HT1080 (cell line): ENCODE measurements around the gene FTO. TPM values are rescaled to one million over a fixed set of nuclear protein-coding genes. Genes with fewer than 3 reads are reported as not detected.

Experiments used
- DNase-seq: peaks from one replicate; pipeline ENCODE4 v3.0.0-alpha.2; 2015; ENCODE audit warnings: low read depth
- total RNA-seq: library from RNA; depleted of rRNA; stranded (reverse); fragments of >200 nt; shearing (Covaris generic); gene quantifications from 2 replicates; pipeline ENCODE4 v1.2.3, GENCODE V29; 2014

FTO gene
- total RNA-seq, 1 experiment from 2014 or later = 46.7 TPM

- DNase-seq = no peak
Observed at GRCh38 chr16:54070789-54071343, 366.9 kb downstream of the FTO start.

GRCh38 chr16:54071514-54071913 is 367.6 kb downstream of the FTO start:
- DNase-seq = no peak

GRCh38 chr16:54072237-54072636 is 368.3 kb downstream of the FTO start:
- no peak for DNase-seq

GRCh38 chr16:54073356-54073755 is 369.4 kb downstream of the FTO start:
- no peak for DNase-seq

GRCh38 chr16:54075446-54075845 is 371.5 kb downstream of the FTO start:
- no peak for DNase-seq

- DNase-seq = no peak
Observed at GRCh38 chr16:54076006-54076504, 372.1 kb downstream of the FTO start.

GRCh38 chr16:54077050-54077821 is 373.3 kb downstream of the FTO start:
- peak; percentile 89 for DNase-seq

- DNase-seq = peak; percentile 97
Observed at GRCh38 chr16:54080524-54081008, 376.6 kb downstream of the FTO start.

- DNase-seq = no peak
Observed at GRCh38 chr16:54086791-54087190, 382.8 kb downstream of the FTO start.

GRCh38 chr16:54090602-54091001 is 386.6 kb downstream of the FTO start:
- DNase-seq = no peak

GRCh38 chr16:54093281-54093680 is 389.3 kb downstream of the FTO start:
- no peak for DNase-seq

- no peak for DNase-seq
Observed at GRCh38 chr16:54094641-54095040, 390.7 kb downstream of the FTO start.

- no peak for DNase-seq
Observed at GRCh38 chr16:54096607-54097006, 392.7 kb downstream of the FTO start.

- no peak for DNase-seq
Observed at GRCh38 chr16:54097774-54098173, 393.8 kb downstream of the FTO start.

GRCh38 chr16:54098247-54098646 is 394.3 kb downstream of the FTO start:
- no peak for DNase-seq

- no peak for DNase-seq
Observed at GRCh38 chr16:54099627-54100026, 395.7 kb downstream of the FTO start.

GRCh38 chr16:54102888-54103866 is 399.2 kb downstream of the FTO start:
- DNase-seq = no peak

GRCh38 chr16:54106057-54106456 is 402.1 kb downstream of the FTO start:
- no peak for DNase-seq

- peak; percentile 23 for DNase-seq
Observed at GRCh38 chr16:54107583-54108202, 403.7 kb downstream of the FTO start.

- no peak for DNase-seq
Observed at GRCh38 chr16:54110016-54110981, 406.3 kb downstream of the FTO start.
